Nephron (organoid): ENCODE measurements around the gene PPP1R1B.

Experiments
- H3K27ac Mint-ChIP-seq, 3 experiments: 2 replicates each; pipeline ENCODE4 v1.8.0; 2020; ENCODE audit warnings: mixed read lengths in 3 of 3, mild to moderate bottlenecking in 2 of 3, moderate library complexity in 1 of 3
- H3K27me3 Mint-ChIP-seq: 2 replicates; pipeline ENCODE4 v1.8.0; 2021; ENCODE audit warnings: low read depth, mild to moderate bottlenecking, moderate library complexity, mixed read lengths
- H3K36me3 Mint-ChIP-seq: 2 replicates; pipeline ENCODE4 v1.8.0; 2020; ENCODE audit warnings: low read depth, mixed read lengths
- H3K4me1 Mint-ChIP-seq: 2 replicates; pipeline ENCODE4 v1.8.0; 2020; ENCODE audit warnings: mixed read lengths
- H3K4me3 Mint-ChIP-seq, 3 experiments: 2 replicates each; pipeline ENCODE4 v1.8.0; 2020; ENCODE audit warnings: mild to moderate bottlenecking in 3 of 3, mixed read lengths in 3 of 3, moderate library complexity in 2 of 3
- H3K9me3 Mint-ChIP-seq: 2 replicates; pipeline ENCODE4 v1.8.0; 2020; ENCODE audit warnings: mixed read lengths
- TF ChIP-seq, protein P1 (sequence below), 3 experiments: fragments of 200-600 bp; sonication (generic); IDR thresholded peaks; one replicate each; pipeline ENCODE4 v1.5.0; 2021; ENCODE audit warnings: antibody characterized with exemption in 3 of 3; ENCODE audit not compliant: unreplicated experiment in 3 of 3

PPP1R1B gene

DNA sequence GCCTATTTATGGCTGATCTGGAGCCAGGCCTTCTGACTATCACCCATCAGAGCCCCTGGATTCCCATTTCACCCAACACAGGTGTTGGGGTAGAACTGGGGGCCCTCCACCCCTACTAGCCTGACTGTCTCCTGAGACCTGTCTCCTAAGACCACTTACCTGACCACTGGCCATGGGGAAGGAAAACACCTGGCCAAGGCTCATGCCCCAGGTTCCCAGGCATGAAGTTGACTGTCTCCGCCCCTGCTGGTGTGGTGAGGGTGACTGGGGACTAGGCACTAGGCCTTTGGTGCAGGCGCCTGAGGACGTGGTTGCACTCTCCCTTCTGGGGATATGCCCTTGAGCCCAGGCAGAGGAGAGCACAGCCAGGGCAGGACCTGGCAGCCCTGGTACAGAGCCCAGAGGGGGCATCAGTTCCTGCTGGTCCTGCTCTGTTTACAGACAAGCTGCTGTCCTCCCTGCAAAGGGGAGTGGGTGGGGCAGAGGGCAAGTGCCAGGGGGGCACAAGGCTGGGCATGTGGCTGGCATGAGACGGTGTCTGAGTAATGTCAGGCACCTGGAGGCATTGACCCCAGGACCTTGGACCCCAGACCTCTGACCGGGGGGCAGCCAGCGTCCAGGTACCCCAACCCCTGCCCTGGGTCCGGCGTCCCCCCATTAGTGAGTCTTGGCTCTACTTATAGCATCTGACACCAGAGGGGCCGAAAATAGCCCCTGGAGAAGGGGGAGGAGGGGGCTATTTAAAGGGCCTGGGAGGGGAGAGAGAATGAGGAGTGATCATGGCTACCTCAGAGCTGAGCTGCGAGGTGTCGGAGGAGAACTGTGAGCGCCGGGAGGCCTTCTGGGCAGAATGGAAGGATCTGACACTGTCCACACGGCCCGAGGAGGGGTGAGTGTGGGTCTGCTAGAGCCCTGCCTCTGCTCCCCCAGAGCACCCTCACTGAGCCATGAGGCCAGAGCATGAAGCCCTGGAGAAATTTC is 38.1 kb downstream of the PPP1R1B start, which contains the start of gene TCAP:
Gene TCAP (plus strand): TSS at position 769 of the 981 bp plus-strand sequence. CDS start 11 bp downstream, at position 780.
- no peaks in the 10 kb centered on the region for H3K9me3 Mint-ChIP-seq
- TF ChIP-seq, protein P1, sequence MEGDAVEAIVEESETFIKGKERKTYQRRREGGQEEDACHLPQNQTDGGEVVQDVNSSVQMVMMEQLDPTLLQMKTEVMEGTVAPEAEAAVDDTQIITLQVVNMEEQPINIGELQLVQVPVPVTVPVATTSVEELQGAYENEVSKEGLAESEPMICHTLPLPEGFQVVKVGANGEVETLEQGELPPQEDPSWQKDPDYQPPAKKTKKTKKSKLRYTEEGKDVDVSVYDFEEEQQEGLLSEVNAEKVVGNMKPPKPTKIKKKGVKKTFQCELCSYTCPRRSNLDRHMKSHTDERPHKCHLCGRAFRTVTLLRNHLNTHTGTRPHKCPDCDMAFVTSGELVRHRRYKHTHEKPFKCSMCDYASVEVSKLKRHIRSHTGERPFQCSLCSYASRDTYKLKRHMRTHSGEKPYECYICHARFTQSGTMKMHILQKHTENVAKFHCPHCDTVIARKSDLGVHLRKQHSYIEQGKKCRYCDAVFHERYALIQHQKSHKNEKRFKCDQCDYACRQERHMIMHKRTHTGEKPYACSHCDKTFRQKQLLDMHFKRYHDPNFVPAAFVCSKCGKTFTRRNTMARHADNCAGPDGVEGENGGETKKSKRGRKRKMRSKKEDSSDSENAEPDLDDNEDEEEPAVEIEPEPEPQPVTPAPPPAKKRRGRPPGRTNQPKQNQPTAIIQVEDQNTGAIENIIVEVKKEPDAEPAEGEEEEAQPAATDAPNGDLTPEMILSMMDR (IDR thresholded peaks at IDR 0.05; ENCODE audit: unreplicated experiment in 3 of 3): no peak
- no peak within 1 kb of the TSS for H3K27ac Mint-ChIP-seq
- peaks cover 14% of the 10 kb centered on the region for H3K4me1 Mint-ChIP-seq
- peaks cover 8% of the 10 kb centered on the region for H3K36me3 Mint-ChIP-seq
- H3K4me3 Mint-ChIP-seq: peak within 1 kb of the TSS; percentile 50 to 62 (median 50)
- H3K27me3 Mint-ChIP-seq: peaks cover 45% of the 10 kb centered on the region

DNA sequence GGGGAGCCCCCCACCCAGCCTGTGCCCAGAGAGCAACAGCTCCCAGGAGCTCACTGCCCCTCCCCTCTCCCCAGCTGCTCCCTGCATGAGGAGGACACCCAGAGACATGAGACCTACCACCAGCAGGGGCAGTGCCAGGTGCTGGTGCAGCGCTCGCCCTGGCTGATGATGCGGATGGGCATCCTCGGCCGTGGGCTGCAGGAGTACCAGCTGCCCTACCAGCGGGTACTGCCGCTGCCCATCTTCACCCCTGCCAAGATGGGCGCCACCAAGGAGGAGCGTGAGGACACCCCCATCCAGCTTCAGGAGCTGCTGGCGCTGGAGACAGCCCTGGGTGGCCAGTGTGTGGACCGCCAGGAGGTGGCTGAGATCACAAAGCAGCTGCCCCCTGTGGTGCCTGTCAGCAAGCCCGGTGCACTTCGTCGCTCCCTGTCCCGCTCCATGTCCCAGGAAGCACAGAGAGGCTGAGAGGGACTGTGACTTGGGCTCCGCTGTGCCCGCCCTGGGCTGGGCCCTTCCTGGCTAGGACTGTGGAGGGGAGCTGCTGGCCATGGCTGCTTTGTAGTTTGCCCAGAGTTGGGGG is 39.0 kb downstream of the PPP1R1B start:
- TF ChIP-seq, protein P1 (IDR thresholded peaks at IDR 0.05; ENCODE audit: unreplicated experiment in 3 of 3): peak in 1 of 3 experiments; percentile 6
- Mint-ChIP-seq H3K9me3 (no peaks in the 10 kb centered on the region), H3K4me1 (peaks cover 14% of the 10 kb centered on the region), H3K27me3 (peaks cover 52% of the 10 kb centered on the region), H3K36me3 (peaks cover 8% of the 10 kb centered on the region), H3K4me3 (peak overlapping the region in 2 of 3 experiments; percentile 50 to 62), H3K27ac (no peak overlapping the region)

DNA sequence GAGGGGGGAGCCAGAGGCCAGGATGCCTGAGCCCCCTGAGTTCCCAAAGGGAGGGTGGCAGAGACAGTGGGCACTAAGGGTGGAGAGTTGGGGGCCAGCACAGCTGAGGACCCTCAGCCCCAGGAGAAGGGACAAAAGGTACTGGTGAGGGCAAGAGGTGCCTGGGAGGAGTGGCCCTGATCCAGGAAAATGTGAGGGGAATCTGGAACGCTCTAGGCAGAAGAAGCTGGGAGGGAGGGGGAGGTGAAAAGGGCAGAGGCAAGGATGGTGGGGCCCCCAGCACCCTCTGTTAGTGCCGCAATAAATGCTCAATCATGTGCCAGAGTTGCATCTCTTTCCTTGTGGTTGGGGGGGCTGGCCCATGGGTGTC is 39.5 kb downstream of the PPP1R1B start:
- Mint-ChIP-seq H3K36me3 (peaks cover 6% of the 10 kb centered on the region), H3K4me1 (peaks cover 9% of the 10 kb centered on the region)
- TF ChIP-seq, protein P1 (IDR thresholded peaks at IDR 0.05; ENCODE audit: unreplicated experiment in 3 of 3): no peak

DNA sequence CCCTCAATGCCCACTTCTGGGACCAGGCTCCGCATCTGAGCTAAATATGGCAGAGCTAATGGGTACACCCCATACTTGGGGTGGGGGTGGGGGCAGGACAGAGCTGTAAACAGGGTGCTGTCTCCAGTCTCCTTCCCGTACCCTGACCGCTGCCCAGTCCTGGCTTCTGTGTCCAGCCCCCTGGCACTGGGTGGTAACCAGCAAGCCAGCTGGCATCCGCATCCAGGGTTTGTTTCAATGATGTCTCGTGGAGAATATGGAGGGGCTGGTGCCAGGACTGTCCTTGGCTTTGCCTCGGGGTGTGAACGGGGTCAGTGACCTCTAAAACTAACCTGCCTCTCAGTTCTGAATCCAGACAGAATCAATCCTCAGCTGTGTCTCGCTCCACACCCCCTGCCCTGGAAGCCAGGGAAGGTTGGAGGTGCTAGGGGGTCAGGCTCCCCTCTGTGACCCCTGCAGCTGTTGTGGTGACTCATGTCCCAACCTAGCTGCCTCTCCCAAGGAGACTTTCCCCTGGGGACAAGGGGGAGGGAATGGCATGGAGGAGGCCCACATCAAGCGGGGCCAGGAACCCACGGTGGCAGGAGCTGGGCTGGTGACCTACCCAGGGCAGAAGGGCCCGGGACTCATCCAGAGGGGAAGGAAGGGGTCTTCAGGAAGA is 40.0 kb downstream of the PPP1R1B start:
- Mint-ChIP-seq H3K4me3 (peak overlapping the region in 2 of 3 experiments; percentile 60 to 70), H3K4me1 (peaks cover 5% of the 10 kb centered on the region), H3K36me3 (peaks cover 1% of the 10 kb centered on the region), H3K9me3 (no peaks in the 10 kb centered on the region), H3K27ac (no peak overlapping the region), H3K27me3 (peaks cover 57% of the 10 kb centered on the region)
- TF ChIP-seq, protein P1 (IDR thresholded peaks at IDR 0.05; ENCODE audit: unreplicated experiment in 3 of 3): no peak

More for the DNA sequence above, 39.5 kb downstream of the PPP1R1B start:
- Mint-ChIP-seq H3K9me3 (no peaks in the 10 kb centered on the region), H3K27me3 (peaks cover 54% of the 10 kb centered on the region), H3K27ac (no peak overlapping the region), H3K4me3 (peak overlapping the region in 2 of 3 experiments; percentile 12 to 62)

DNA sequence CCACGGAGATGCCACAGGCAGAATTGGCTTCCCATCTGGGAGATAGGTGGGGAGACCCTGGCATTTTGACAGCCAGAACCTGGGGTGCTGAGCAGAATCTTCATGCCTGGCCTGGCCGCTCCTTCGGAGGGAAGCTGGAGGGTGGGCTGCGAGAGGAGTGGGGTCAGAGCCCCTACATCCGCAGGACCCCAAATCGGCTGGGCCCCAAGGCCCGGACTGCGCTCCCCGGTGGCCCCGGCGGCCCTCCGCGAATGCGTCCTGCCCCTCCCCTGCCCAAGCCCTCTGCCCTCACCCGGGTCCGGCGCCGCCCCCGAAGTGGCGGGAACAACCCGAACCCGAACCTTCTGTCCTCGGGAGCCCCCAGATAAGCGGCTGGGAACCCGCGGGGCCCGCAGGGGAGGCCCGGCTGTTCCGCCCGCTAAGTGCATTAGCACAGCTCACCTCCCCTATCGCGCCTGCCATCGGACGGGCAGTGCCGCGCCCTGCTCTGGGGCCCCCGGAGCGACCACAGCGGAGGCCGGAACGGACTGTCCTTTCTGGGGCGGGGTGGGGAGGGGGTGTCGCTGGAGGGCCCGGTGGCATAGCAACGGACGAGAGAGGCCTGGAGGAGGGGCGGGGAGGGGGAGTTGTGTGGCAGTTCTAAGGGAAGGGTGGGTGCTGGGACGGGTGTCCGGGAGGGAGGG is 40.7 kb downstream of the PPP1R1B start:
- H3K27me3 Mint-ChIP-seq: peaks cover 64% of the 10 kb centered on the region
- TF ChIP-seq, protein P1 (IDR thresholded peaks at IDR 0.05; ENCODE audit: unreplicated experiment in 3 of 3): no peak
- no peaks in the 10 kb centered on the region for H3K9me3 Mint-ChIP-seq
- no peak overlapping the region for H3K27ac Mint-ChIP-seq
- peaks cover 5% of the 10 kb centered on the region for H3K4me1 Mint-ChIP-seq
- H3K36me3 Mint-ChIP-seq: no peaks in the 10 kb centered on the region
- H3K4me3 Mint-ChIP-seq: peak overlapping the region in 2 of 3 experiments; percentile 60 to 70
